GM23338 (cell line): ENCODE data around the gene PHLDB3. TPM values are rescaled to one million over a fixed set of nuclear protein-coding genes. Genes with fewer than 3 reads are reported as not detected.

Experiments used
- CREB1 ChIP-seq: fragments of 250-450 bp; sonication (Bioruptor Pico); IDR thresholded peaks from 2 replicates; pipeline ENCODE4 v1.5.0; 2020; ENCODE audit warnings: low read depth, mild to moderate bottlenecking, moderate library complexity
- EZH2 ChIP-seq: fragments of 200-600 bp; sonication (generic); IDR thresholded peaks from one replicate; pipeline ENCODE4 v1.8.0; 2017; ENCODE audit warnings: antibody characterized with exemption, mild to moderate bottlenecking, low read depth; ENCODE audit not compliant: unreplicated experiment
- JUNB ChIP-seq: IDR thresholded peaks from one replicate; pipeline ENCODE4 v1.6.1; 2016; ENCODE audit warnings: antibody characterized with exemption; ENCODE audit not compliant: unreplicated experiment
- STAT1 ChIP-seq: IDR thresholded peaks from one replicate; pipeline ENCODE4 v1.6.1; 2016; ENCODE audit warnings: antibody characterized with exemption; ENCODE audit not compliant: unreplicated experiment
- ZNF114 ChIP-seq: fragments of 250-450 bp; sonication (Bioruptor Pico); IDR thresholded peaks from 2 replicates; pipeline ENCODE4 v1.5.0; 2020; ENCODE audit warnings: mild to moderate bottlenecking, moderate library complexity
- polyA plus RNA-seq: library from polyadenylated mRNA; unstranded; fragments of >200 nt; fragmentation: Nextera tagmentation; extraction: Ambion mirVana; gene quantifications from 2 replicates; pipeline ENCODE4 v1.2.1, GENCODE V29; 2016
- total RNA-seq: library from RNA; depleted of rRNA; stranded (reverse); fragments of >200 nt; shearing (Covaris generic); gene quantifications from 2 replicates; pipeline ENCODE4 v1.2.3, GENCODE V29; 2014
- TF ChIP-seq, protein P1 (sequence below): fragments of 250-450 bp; sonication (Bioruptor Pico); IDR thresholded peaks from 2 replicates; pipeline ENCODE4 v1.5.0; 2020; ENCODE audit warnings: mild to moderate bottlenecking, moderate library complexity
- TF ChIP-seq, protein P2 (sequence below), 2 experiments: fragments of 200-600 bp in 1 of 2; sonication (generic) in 1 of 2; conservative IDR thresholded peaks; 2 replicates each; pipeline versions ENCODE4 v1.5.1 to v1.6.1; 2016 to 2017; ENCODE audit warnings: antibody characterized with exemption in 2 of 2, low read depth in 2 of 2, mild to moderate bottlenecking in 2 of 2, moderate library complexity in 1 of 2
- TF ChIP-seq, protein P3 (sequence below): IDR thresholded peaks from 2 replicates; pipeline ENCODE4 v1.6.1; 2016; ENCODE audit warnings: antibody characterized with exemption

PHLDB3 gene
- total and polyA plus RNA-seq, 2 experiments from 2014 or later = 6.3 to 15.4 TPM

DNA sequence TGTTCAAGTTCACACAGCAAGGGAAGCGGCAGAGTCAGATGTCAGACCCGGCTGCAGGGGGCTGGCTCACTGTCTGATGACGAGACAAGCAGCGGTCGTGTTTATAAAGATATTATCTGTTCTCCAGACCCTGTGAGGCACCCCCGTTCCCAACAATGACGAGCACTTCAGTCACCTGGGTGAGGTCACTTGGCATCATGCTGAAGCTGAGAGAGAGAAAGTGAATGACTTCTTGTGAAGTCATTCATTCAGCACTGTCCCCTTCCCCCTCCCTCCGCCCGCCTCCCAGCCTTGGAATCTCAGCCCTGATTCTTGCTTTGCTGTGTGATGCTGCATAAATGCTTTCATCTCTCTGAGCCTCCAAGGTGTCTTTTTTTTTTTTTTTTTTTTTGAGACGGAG lies 34.3 kb downstream of the PHLDB3 start (continued):
- TF ChIP-seq, protein P1, sequence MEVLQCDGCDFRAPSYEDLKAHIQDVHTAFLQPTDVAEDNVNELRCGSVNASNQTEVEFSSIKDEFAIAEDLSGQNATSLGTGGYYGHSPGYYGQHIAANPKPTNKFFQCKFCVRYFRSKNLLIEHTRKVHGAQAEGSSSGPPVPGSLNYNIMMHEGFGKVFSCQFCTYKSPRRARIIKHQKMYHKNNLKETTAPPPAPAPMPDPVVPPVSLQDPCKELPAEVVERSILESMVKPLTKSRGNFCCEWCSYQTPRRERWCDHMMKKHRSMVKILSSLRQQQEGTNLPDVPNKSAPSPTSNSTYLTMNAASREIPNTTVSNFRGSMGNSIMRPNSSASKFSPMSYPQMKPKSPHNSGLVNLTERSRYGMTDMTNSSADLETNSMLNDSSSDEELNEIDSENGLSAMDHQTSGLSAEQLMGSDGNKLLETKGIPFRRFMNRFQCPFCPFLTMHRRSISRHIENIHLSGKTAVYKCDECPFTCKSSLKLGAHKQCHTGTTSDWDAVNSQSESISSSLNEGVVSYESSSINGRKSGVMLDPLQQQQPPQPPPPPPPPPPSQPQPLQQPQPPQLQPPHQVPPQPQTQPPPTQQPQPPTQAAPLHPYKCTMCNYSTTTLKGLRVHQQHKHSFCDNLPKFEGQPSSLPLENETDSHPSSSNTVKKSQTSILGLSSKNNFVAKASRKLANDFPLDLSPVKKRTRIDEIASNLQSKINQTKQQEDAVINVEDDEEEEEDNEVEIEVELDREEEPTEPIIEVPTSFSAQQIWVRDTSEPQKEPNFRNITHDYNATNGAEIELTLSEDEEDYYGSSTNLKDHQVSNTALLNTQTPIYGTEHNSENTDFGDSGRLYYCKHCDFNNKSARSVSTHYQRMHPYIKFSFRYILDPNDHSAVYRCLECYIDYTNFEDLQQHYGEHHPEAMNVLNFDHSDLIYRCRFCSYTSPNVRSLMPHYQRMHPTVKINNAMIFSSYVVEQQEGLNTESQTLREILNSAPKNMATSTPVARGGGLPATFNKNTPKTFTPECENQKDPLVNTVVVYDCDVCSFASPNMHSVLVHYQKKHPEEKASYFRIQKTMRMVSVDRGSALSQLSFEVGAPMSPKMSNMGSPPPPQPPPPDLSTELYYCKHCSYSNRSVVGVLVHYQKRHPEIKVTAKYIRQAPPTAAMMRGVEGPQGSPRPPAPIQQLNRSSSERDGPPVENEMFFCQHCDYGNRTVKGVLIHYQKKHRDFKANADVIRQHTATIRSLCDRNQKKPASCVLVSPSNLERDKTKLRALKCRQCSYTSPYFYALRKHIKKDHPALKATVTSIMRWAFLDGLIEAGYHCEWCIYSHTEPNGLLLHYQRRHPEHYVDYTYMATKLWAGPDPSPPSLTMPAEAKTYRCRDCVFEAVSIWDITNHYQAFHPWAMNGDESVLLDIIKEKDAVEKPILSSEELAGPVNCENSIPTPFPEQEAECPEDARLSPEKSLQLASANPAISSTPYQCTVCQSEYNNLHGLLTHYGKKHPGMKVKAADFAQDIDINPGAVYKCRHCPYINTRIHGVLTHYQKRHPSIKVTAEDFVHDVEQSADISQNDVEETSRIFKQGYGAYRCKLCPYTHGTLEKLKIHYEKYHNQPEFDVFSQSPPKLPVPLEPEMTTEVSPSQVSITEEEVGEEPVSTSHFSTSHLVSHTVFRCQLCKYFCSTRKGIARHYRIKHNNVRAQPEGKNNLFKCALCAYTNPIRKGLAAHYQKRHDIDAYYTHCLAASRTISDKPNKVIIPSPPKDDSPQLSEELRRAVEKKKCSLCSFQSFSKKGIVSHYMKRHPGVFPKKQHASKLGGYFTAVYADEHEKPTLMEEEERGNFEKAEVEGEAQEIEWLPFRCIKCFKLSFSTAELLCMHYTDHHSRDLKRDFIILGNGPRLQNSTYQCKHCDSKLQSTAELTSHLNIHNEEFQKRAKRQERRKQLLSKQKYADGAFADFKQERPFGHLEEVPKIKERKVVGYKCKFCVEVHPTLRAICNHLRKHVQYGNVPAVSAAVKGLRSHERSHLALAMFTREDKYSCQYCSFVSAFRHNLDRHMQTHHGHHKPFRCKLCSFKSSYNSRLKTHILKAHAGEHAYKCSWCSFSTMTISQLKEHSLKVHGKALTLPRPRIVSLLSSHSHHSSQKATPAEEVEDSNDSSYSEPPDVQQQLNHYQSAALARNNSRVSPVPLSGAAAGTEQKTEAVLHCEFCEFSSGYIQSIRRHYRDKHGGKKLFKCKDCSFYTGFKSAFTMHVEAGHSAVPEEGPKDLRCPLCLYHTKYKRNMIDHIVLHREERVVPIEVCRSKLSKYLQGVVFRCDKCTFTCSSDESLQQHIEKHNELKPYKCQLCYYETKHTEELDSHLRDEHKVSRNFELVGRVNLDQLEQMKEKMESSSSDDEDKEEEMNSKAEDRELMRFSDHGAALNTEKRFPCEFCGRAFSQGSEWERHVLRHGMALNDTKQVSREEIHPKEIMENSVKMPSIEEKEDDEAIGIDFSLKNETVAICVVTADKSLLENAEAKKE (CRISPR knock-in tag) = no peak
- TF ChIP-seq, protein P2, sequence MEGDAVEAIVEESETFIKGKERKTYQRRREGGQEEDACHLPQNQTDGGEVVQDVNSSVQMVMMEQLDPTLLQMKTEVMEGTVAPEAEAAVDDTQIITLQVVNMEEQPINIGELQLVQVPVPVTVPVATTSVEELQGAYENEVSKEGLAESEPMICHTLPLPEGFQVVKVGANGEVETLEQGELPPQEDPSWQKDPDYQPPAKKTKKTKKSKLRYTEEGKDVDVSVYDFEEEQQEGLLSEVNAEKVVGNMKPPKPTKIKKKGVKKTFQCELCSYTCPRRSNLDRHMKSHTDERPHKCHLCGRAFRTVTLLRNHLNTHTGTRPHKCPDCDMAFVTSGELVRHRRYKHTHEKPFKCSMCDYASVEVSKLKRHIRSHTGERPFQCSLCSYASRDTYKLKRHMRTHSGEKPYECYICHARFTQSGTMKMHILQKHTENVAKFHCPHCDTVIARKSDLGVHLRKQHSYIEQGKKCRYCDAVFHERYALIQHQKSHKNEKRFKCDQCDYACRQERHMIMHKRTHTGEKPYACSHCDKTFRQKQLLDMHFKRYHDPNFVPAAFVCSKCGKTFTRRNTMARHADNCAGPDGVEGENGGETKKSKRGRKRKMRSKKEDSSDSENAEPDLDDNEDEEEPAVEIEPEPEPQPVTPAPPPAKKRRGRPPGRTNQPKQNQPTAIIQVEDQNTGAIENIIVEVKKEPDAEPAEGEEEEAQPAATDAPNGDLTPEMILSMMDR (conservative IDR thresholded peaks at IDR 0.05; ENCODE audit: low read depth in 2 of 2) = no peak
- TF ChIP-seq ZNF114 (CRISPR knock-in tag) = no peak
- no peak for TF ChIP-seq STAT1
- TF ChIP-seq, protein P3, sequence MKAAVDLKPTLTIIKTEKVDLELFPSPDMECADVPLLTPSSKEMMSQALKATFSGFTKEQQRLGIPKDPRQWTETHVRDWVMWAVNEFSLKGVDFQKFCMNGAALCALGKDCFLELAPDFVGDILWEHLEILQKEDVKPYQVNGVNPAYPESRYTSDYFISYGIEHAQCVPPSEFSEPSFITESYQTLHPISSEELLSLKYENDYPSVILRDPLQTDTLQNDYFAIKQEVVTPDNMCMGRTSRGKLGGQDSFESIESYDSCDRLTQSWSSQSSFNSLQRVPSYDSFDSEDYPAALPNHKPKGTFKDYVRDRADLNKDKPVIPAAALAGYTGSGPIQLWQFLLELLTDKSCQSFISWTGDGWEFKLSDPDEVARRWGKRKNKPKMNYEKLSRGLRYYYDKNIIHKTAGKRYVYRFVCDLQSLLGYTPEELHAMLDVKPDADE = no peak
- TF ChIP-seq CREB1 (CRISPR knock-in tag) = no peak
- TF ChIP-seq JUNB = no peak
- TF ChIP-seq EZH2 = no peak
